ENCODE data around the gene ZMPSTE24. TPM values are rescaled to one million over a fixed set of nuclear protein-coding genes. Genes with fewer than 3 reads are reported as not detected.
A peak's percentile ranks its signal among the peaks of the same experiment; 100 is the strongest.

Gene ZMPSTE24
- total RNA-seq, 2 donors from 2014 or later: 33.7 to 42.0 TPM

GRCh38 chr1:40256401-40257084 is 1.5 kb upstream of the ZMPSTE24 start:
- intact Hi-C loops (cut with DNase I): no loop called here
- ATAC-seq: no peak
- DNase-seq: no peak

DNA sequence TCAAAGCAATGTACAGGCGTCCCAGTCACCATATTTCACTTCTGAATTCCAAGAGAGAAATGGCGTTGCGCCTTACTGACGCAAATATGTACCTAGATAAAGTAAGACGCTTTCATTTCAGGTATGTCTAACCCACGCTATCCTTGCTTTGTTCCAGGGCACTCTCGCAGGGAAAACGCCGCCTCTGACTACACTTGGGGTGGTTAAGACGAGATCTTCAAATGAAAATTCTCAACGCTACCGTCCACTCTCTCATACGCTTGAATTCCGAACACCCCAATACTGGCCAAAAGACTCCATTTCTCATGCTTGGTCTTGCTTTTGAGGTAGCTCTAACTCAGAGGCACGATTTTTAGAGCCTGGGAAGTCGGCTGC is 736 bp upstream of the ZMPSTE24 start:
- peak; percentile 14 to 17 for ATAC-seq
- peak; percentile 24 for DNase-seq
- intact Hi-C loops (cut with DNase I): no loop called here

GRCh38 chr1:40258445-40258769 is 371 bp downstream of the ZMPSTE24 start:
- intact Hi-C loops (cut with DNase I): no loop called here
- ATAC-seq (peak in 1 of 2 donors; percentile 1), DNase-seq (no peak)

GRCh38 chr1:40264354-40264781 is 6.3 kb downstream of the ZMPSTE24 start:
- ATAC-seq: no peak
- no peak for DNase-seq
- intact Hi-C loops (cut with DNase I): no loop called here

DNA sequence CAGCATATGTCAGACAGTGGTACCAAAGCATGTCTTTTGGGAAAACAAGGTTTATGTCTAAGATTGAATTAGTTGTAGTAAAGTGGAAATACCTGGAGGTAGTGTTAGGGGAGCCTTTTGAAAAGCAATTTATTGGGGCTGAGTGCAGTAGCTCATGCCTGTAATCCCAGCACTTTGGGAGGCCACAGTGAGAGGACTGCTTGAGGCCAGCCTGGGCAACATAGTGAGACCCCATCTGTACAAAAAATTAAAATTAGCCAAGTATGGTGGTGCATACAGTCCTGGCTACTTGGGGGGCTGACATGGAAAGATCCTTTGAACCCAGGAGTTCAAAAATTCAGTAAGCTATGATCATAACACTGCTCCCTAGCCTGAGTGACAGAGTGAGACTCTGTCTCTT is 7.3 kb downstream of the ZMPSTE24 start:
- no peak for DNase-seq
- intact Hi-C loops (cut with DNase I): no loop called here
- no peak for ATAC-seq

DNA sequence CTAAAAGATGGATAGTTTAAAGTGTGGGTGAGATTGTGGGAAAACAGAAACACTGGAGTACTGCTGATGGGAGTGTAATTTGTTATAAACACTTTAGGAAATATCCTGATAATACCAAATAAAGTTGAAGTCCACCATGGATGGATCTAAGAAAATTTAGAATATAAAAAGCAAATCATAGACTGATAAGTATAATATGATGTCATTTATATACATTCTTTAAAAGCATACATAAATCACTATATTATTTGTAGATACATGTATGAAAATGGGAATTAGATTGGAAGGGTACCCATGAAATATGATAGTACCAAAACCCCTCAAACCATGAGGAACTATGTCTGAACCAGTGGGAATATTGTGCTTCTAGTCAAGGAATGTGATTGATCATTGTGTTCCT is 7.9 kb downstream of the ZMPSTE24 start:
- intact Hi-C loops (cut with DNase I): no loop called here
- ATAC-seq (no peak), DNase-seq (no peak)

- DNase-seq (no peak), ATAC-seq (no peak)
- intact Hi-C loops (cut with DNase I): no loop called here
Measured at GRCh38 chr1:40266786-40267535, 8.9 kb downstream of the ZMPSTE24 start.

GRCh38 chr1:40267767-40268187 is 9.7 kb downstream of the ZMPSTE24 start:
- intact Hi-C loops (cut with DNase I): no loop called here
- ATAC-seq (peak; percentile 86 to 92), DNase-seq (no peak)

DNA sequence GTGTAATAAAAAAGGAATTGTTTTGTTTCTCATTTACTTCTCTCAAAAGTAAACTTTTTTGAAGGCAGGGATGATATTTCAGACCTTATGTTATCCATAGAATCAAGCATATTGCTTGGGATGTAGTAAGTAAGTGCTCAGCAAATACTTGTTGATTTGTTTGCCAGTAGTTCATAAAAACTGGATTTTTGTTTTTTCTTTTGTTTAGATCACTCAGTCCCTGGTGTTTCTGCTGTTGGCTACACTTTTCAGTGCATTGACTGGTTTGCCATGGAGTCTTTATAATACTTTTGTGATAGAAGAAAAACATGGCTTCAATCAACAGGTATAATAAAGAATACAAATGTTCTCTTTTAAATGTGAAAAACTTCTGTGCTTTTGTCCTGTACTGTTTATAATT is 10.2 kb downstream of the ZMPSTE24 start:
- ATAC-seq (no peak), DNase-seq (no peak)
- intact Hi-C loops (cut with DNase I): no loop called here

DNA sequence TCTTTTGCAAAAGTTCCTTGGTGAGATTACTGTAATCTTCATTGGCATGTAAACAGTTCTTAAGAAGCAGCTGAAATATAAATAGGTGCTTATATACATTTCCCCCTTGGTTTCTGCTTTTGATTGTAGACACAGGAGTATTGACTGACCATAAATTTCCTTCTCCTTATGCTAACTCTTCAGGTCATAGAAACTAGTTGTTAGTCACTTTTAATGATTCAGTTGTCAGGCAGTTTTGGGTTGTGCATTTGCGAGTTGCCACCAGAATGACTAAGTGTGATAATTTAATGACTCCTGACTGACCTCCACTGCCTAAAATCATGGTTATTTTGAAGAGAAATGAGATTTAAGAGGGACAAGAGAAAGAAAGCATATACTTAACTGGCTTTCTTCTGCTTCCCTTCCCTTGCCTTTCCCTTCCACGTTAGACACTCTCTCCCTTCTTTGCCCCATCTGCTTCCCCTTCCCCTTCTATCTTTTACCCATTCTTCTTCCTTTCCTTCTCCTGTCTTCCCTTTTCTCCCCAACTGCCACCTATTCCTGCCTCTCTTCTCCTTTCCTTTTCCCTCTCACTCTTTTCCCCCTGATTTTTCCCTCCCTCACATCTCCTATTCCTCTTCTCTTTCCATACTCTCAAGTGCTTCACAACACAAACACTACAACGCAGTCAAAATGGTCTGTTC is 12.3 kb downstream of the ZMPSTE24 start:
- ATAC-seq (no peak), DNase-seq (no peak)
- intact Hi-C loops (cut with DNase I): no loop called here

- ATAC-seq (no peak), DNase-seq (no peak)
- intact Hi-C loops (cut with DNase I): no loop called here
Measured at GRCh38 chr1:40272653-40273213, 14.7 kb downstream of the ZMPSTE24 start.

GRCh38 chr1:40273547-40274166 is 15.6 kb downstream of the ZMPSTE24 start:
- intact Hi-C loops (cut with DNase I): no loop called here
- DNase-seq (no peak), ATAC-seq (no peak)

- no peak for ATAC-seq
- intact Hi-C loops (cut with DNase I): no loop called here
- DNase-seq: no peak
Measured at GRCh38 chr1:40274331-40274730, 16.3 kb downstream of the ZMPSTE24 start.

- intact Hi-C loops (cut with DNase I): no loop called here
- no peak for ATAC-seq
Measured at GRCh38 chr1:40276122-40276521, 18.1 kb downstream of the ZMPSTE24 start.

GRCh38 chr1:40281853-40282252 is 23.8 kb downstream of the ZMPSTE24 start:
- DNase-seq (no peak), ATAC-seq (no peak)
- intact Hi-C loops (cut with DNase I): no loop called here

More at GRCh38 chr1:40276122-40276521, 18.1 kb downstream of the ZMPSTE24 start:
- DNase-seq: no peak

GRCh38 chr1:40291293-40291692 is 33.3 kb downstream of the ZMPSTE24 start:
- DNase-seq (no peak), ATAC-seq (no peak)
- intact Hi-C loops (cut with DNase I): no loop called here

DNA sequence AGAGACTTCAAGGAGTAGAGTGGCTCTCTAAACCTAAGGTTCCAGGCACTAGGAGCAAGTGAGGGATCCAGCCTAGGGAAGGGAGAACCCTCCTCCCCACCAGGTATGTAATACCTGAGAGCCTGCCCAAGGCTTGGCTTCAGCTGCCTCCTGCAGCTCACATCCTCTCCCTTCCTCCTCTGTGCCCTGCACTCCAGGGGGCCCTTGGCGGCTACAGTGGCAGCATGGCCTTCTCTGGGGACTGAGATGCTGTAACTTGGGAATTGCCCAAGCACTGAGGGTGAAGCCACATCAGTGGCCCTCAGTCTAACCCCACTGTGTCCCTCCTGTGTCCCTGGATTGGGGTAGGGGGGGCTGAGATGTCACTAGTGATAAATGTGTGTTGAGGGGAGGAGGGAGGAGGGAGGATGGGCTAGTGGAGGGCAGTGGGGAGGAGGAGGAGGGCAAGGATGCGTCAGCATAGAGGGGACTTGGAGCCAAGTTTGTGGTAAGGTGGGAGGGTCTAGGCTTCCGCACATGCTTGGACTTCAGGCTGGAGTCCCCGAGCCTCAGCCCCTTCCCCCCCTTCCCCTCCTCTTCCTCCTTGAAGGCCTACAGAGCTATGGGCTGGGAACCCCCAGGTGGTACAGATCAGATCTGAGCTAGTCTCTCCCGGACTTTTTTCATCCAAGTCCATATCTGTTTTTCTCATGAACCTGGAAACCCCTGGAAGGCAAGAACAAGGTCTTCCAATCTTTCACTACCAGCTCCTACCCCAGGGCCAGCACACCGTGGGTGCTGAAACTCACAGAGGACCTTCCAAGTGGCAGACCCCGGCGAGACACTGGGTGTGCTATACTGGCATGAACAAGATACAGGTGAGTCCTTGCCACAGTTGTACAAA is 41.6 kb downstream of the ZMPSTE24 start:
- no peak for ATAC-seq
- intact Hi-C loops (cut with DNase I): no loop called here
- DNase-seq: no peak

DNA sequence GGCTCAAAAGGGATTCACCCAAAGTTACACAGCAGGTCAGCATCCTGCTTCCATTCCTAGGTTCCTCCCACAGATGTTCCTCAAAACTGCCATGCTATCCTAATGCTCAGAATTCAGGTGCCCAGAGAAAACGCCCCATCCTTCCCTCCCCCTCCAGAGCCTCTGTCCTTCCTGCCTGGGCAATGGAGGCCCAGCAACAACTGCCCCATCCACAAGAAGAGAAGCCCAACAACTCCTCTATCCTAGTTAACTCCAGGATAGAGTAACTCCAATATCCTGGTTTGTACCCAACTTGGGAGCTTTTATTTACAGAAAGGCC is 42.2 kb downstream of the ZMPSTE24 start:
- ATAC-seq (no peak), DNase-seq (no peak)
- intact Hi-C loops (cut with DNase I): no loop called here

GRCh38 chr1:40300651-40301050 is 42.6 kb downstream of the ZMPSTE24 start:
- no peak for ATAC-seq
- DNase-seq: no peak
- intact Hi-C loops (cut with DNase I): no loop called here
